CD4-positive, alpha-beta T cell treated with Interferon alpha-2 for 1 hour (primary cell): Measurements from ENCODE around the gene POU2F2.

Experiments used
- DNase-seq, 2 donors: peaks; one replicate each; pipeline ENCODE4 v3.0.0-alpha.2; 2020 to 2022

POU2F2 gene

DNA sequence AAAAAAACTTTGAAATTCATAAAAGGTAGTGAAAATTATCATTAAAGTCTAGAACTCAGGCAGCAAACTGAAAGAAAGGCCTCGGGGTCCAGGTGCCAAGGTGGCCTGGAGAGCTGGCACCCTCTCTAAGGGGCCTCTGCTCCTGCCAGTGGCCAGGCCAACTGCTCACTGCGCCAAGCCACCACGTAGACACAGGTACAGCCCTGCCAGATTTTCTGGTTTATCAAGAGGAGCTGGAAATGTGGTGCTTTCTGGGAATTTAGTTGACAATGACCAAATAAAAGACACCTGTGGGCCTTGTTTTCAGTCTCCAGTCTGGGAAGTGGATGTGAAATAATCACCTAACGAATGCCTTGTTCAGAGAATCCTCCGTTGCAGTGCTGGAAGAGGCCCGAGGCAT, 33.5 kb downstream of the POU2F2 start:
- no peak for DNase-seq

- DNase-seq, result no peak
Measured at GRCh38 chr19:42097461-42097860, 34.8 kb downstream of the POU2F2 start.

DNA sequence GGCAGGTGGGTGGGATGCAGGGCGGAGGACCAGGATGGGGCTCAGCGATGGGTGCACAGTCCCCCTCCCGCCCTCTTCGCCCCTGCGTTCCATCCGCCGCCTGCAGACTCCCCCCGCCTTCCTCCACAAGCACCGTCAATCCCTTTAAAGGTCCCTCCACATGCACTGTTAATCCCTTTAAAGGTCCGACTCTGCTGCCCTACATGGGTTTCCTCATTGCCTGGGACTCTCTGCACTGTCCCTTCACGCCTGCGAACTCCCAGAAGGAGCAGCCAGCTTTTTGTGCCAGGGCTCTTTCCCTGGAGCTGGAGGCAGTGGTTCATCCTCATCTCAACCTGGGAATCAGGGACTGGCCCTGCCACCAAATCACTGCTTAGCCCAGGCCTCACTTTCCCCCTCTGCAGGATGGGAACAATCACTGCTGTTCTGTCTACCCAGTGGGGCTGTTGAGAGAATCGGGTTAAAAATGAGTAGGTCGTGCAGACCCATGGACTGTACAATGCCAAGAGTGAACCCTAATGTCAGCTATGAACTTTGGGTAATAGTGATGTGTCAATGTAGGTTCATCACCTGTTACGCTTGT, 35.9 kb downstream of the POU2F2 start:
- DNase-seq, result no peak

- DNase-seq, result no peak
Measured at GRCh38 chr19:42095814-42096230, 36.4 kb downstream of the POU2F2 start.

DNA sequence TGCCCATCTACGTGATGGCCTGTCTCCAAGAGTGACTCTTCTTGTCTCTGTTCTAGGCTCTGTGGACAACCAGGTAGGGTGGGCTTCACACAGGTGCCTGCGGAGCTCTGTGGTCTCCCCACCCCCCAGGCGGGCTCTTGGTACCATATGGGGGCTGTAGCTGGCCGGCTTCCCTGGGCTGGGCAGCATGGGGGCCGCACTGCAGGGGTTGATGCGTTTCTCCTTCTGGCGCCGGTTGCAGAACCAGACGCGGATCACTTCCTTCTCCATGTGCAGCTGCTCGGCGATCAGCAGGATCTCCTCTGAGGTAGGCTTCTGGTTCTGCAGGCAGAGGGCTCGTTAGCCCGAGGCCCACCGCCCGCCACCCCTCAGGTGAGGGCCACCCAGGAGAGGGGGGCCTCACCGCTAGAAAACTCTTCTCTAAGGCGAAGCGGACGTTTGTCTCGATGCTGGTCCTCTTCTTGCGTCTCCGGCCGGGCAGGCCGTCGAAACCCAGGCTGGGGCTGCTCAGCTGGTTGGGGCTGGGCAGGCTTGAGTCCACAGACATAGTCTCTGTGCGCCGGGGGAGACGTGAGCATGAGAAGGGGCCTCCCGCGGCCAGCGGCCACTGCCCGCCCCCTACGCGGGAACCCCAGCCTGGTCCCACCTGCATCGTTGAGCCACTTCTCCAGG, 37.0 kb downstream of the POU2F2 start:
- DNase-seq, result no peak

GRCh38 chr19:42093926-42094325, 38.3 kb downstream of the POU2F2 start:
- DNase-seq, result no peak

DNA sequence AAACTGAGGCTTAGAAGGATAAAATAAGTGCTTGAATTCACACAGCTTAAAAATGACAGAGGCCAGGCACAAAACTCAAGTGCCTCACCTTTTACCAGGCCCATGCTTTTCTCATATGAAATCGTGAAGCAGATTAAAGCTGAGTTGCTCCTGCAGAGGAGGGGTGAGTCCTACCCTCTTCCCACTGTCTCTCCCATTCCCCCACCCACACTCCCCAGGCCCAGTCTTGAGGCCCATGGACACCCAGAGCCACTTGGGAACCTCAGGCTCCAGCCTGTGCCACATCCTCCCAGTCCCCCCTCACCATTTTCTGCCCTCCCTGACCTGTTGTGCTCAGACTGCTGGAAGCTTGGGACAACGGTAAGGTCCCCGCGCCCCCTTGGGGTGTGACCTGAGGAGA, 38.7 kb downstream of the POU2F2 start:
- DNase-seq, result no peak

GRCh38 chr19:42092350-42092749, 39.9 kb downstream of the POU2F2 start:
- peak; percentile 34 to 49 for DNase-seq

GRCh38 chr19:42091742-42092141, 40.5 kb downstream of the POU2F2 start:
- DNase-seq, result no peak

- no peak for DNase-seq
Measured at GRCh38 chr19:42091300-42091699, 40.9 kb downstream of the POU2F2 start.

DNA sequence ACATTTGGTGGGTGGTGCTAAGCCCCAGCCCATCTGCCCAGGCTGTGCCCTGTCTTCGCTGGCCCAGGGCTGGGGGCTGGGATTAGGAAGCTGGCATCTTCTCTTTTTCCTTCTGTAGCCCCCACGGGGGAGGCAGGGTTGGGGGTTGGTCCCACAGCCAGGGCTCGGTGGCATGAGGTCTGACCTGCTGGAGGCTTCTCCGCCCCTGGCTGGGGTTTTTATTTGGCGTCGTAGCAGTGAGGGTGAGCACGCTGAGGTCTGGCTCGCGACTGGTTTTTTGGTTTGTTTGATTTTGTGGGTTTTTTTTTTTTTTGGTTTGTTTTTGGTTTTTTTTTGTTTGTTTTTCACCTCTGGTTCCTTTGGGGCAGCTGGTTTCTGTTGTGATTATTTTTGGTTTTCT, 41.6 kb downstream of the POU2F2 start:
- DNase-seq, result no peak

DNA sequence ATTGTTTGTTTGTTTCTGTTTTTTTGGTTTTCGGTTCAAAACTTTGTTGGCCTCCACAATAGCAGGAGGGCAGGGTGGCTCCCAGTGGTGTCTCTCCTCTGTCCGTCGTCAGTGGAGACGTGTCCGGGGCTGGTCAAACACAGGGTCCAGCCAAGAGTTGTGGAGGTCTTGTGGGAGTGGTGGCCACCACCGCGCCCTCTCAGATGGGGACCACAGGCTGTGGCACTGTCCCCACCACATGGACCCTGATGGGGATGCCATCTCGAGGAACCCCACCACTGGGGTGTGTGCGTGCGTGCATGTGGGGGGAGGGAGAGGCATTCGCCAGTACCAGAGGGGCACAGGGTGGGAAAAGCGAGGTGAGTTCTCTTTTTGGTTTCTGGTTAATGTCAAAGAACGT, 42.5 kb downstream of the POU2F2 start:
- DNase-seq, result no peak

DNA sequence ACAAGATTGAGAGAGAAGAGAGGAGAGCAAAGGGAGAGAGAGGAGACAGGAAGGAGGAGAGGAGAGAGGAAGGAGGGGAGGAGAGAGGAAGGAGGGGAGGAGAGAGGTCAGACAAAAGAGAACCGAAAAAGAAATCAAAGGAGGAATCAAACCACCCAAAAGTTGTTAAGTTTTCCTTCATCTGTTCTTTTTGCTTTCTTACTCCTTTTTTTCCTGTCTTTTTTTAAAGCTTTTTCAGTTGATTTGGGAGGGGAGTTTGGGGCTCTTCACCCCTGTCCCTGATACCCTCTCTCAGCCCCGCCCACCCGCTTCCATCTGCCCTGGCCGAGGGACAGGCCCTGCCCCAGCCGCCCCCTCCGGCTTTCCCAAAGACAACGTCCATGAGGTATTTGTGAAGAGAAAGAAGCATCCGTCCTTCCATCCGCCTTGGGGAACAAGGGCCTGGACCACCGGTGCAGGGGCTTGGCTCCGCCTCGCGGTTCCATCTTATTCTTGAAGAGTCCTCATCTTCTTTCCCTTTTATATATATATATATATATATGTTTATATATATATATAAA, 43.0 kb downstream of the POU2F2 start:
- no peak for DNase-seq

DNA sequence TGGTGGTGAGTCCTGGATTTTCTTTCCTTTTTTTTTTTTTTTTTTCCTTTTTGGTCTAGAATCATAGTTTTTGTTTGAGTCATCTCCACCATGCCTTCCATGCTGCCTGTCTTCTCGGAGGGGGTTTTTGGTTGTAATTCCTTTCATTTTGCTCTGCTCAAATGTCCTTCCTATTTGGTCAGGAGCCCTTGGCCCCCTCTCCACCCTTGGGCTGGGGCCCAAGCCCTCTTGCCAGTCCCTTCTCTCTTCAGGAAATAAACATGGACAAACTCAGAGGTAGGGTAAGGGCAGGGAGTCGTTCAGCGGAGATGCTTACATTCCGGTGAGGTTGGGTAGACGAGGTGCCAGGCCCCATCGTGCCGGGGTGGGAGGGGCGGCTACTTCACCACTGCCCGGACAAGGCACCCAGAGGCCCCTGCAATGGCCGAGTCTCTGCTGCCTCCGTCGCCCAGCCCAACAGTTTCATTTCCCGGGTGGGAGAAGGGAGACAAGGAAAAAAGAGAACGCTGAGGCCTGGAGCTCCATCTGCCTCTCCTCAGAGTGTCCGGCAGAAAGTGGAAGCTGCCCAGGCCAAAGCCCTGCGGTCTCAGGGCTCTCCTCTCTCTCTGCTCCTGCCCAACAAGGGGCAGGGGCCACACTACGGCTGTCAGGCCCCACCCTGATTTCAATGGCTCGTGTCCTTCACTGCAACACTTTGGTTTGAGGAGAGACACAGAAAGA, 43.6 kb downstream of the POU2F2 start:
- DNase-seq, result no peak

DNA sequence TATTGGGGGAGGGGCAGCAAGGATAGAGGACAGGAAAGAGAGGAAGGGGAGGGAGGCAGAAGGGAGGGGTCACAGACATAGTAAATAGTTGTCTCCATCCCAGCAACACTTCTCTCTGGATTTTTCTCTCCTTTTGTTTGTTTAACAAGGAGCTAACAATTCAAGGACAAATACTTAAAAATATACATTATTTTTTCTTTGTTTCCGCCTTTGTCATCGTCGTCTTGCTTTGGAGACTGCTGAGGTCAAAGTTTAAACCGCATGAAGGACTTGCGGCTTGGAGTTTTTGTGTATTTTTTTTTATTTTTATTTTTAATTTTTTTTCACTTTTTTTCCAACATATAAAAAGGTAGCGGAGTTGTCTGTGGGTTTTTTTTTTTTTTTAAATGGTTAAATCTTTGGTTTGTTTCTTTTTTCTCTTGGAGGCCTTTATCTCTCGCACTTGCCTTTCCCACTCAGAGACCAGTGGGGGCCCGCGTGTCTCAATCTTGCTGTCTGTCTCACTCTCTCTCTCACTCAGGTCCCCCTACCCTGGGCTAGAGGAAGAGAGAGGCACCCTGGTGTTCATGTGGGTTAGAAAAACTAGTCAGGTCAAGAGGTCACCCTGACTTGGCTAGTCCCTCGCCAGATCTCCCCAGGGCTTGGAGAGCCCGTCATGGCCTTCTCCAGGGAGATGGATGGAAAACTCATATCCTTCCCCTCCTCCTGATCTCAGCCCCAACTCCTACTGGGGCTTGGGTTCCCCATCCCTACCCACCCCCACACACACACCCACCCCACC, 45.3 kb downstream of the POU2F2 start:
- no peak for DNase-seq

- no peak for DNase-seq
Measured at GRCh38 chr19:42086188-42086736, 46.0 kb downstream of the POU2F2 start.

- DNase-seq, result no peak
Measured at GRCh38 chr19:42083537-42083936, 48.7 kb downstream of the POU2F2 start.

- DNase-seq, result peak in 1 of 2 donors; percentile 41
Measured at GRCh38 chr19:42081584-42082203, 50.6 kb downstream of the POU2F2 start.

- no peak for DNase-seq
Measured at GRCh38 chr19:42080764-42081375, 51.4 kb downstream of the POU2F2 start.

GRCh38 chr19:42079886-42080763, 52.1 kb downstream of the POU2F2 start:
- no peak for DNase-seq

DNA sequence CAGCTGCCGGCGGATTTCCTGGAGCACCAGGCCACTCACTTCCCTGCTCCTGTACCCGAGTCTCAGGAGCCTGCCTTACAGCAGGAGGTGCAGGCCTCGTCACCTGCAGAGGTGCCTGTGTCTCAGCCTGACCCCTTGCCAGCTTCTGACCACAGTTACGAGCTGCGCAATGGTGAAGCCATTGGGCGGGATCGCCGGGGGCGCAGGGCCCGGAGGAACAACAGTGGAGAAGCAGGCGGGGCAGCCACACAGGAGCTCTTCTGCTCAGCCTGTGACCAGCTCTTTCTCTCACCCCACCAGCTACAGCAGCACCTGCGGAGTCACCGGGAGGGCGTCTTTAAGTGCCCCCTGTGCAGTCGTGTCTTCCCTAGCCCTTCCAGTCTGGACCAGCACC, 53.0 kb downstream of the POU2F2 start:
- DNase-seq, result no peak
